GM12878 (cell line): ENCODE results near the gene ASB7. TPM values are rescaled to one million over a fixed set of nuclear protein-coding genes. Genes with fewer than 3 reads are reported as not detected.

ENCODE experiments used
- ATAC-seq: fragments of 200-7000 bp; cut with Tn5 transposase; 3 replicates; pipeline ENCODE4 v1.9.1; 2020; ENCODE audit warnings: mild to moderate bottlenecking, moderate library complexity
- BruUV-seq: library from RNA; stranded (reverse); fragments of 400-500 nt; replicated peaks from 2 replicates; lab custom pipeline; 2021; lab: Mats Ljungman, UMichigan
- CTCF ChIA-PET: fragments of 300-600 bp; sonication (Branson Sonifier 250); formaldehyde crosslinking; extraction: SDS; loops from one replicate; lab custom pipeline; 2021; ENCODE audit warnings: inconsistent platforms; lab: Yijun Ruan, JAX
- POLR2A ChIA-PET: fragments of 350-600 bp; formaldehyde crosslinking; extraction: SDS; loops from one replicate; lab custom pipeline; 2021; ENCODE audit warnings: inconsistent platforms; lab: Charles Lee
- RAD21 ChIA-PET: fragments of 300-600 bp; sonication (Branson Sonifier 250); formaldehyde crosslinking; loops from one replicate; lab custom pipeline; 2023; ENCODE audit warnings: antibody characterized with exemption; ENCODE audit not compliant: unreplicated experiment; lab: Charles Lee
- SMC1A ChIA-PET: fragments of 300-600 bp; sonication (Branson Sonifier 250); formaldehyde crosslinking; loops from one replicate; lab custom pipeline; 2023; ENCODE audit not compliant: unreplicated experiment, uncharacterized antibody; lab: Charles Lee
- DNase-seq: peaks from one replicate; pipeline ENCODE4 v3.0.0-alpha.2; 2011; ENCODE audit warnings: low read depth, low spot score
- FAIRE-seq: peaks from 3 replicates; lab custom pipeline; 2011; peaks lifted over from hg19 to GRCh38; lab: Jason Lieb, UNC
- H2AFZ ChIP-seq: 2 replicates; pipeline ENCODE4 v1.6.0; 2011; ENCODE audit warnings: low read depth, low read length, control low read depth; ENCODE audit not compliant: control insufficient read depth
- H3K27ac ChIP-seq: 2 replicates; pipeline ENCODE4 v1.5.1; 2011; ENCODE audit warnings: control low read depth; ENCODE audit not compliant: control insufficient read depth, insufficient read depth
- H3K27me3 ChIP-seq, 2 experiments: replicated peaks in 1 of 2; 2 replicates each; pipeline versions ENCODE4 v1.6.0 to v1.6.1; 2011; ENCODE audit warnings: low read length in 1 of 2; ENCODE audit not compliant: control insufficient read depth in 2 of 2, insufficient read depth in 2 of 2
- H3K36me3 ChIP-seq, 2 experiments: 2 replicates each; pipeline ENCODE4 v1.5.1; 2011; ENCODE audit warnings: low read length in 1 of 2; ENCODE audit not compliant: control insufficient read depth in 2 of 2, insufficient read depth in 2 of 2
- H3K4me1 ChIP-seq: 2 replicates; pipeline ENCODE4 v1.6.1; 2011; ENCODE audit warnings: mild to moderate bottlenecking, low read length, moderate library complexity, mixed read lengths; ENCODE audit not compliant: control insufficient read depth, insufficient read depth
- H3K4me2 ChIP-seq: 2 replicates; pipeline ENCODE4 v1.6.0; 2011; ENCODE audit warnings: control low read depth; ENCODE audit not compliant: control insufficient read depth, insufficient read depth
- H3K4me3 ChIP-seq: fragments of 200-600 bp; sonication (generic); 2 replicates; pipeline ENCODE4 v1.5.1; 2016
- H3K79me2 ChIP-seq: 2 replicates; pipeline ENCODE4 v1.6.0; 2011; ENCODE audit warnings: low read length; ENCODE audit not compliant: control insufficient read depth, insufficient read depth
- H3K9ac ChIP-seq: 2 replicates; pipeline ENCODE4 v1.8.0; 2011; ENCODE audit warnings: low read length, control low read depth, mixed read lengths; ENCODE audit not compliant: control insufficient read depth, insufficient read depth
- H3K9me3 ChIP-seq: replicated peaks from 3 replicates; pipeline ENCODE4 v1.5.1; 2011; ENCODE audit warnings: mild to moderate bottlenecking, low read length; ENCODE audit not compliant: control insufficient read depth, insufficient read depth
- H4K20me1 ChIP-seq: 2 replicates; pipeline ENCODE4 v1.6.0; 2011; ENCODE audit not compliant: control insufficient read depth, insufficient read depth
- BMI1 ChIP-seq: fragments of 450-650 bp; IDR thresholded peaks from 2 replicates; pipeline ENCODE4 v1.6.1; 2016; ENCODE audit warnings: mild to moderate bottlenecking, moderate library complexity, borderline replicate concordance
- CHD1 ChIP-seq: IDR thresholded peaks from 2 replicates; pipeline ENCODE4 v1.6.1; 2012; ENCODE audit warnings: low read depth, low read length, improper control_type of control experiment
- DPF2 ChIP-seq: fragments of 450-650 bp; IDR thresholded peaks from 2 replicates; pipeline ENCODE4 v1.6.1; 2017; ENCODE audit warnings: mild to moderate bottlenecking
- EED ChIP-seq: sonication (generic); IDR thresholded peaks from 2 replicates; pipeline ENCODE4 v1.6.1; 2016; ENCODE audit warnings: antibody characterized with exemption, low read depth
- ETV6 ChIP-seq, 2 experiments: fragments of 450-650 bp in 1 of 2; IDR thresholded peaks in 1 of 2; conservative IDR thresholded peaks in 1 of 2; 2 replicates each; pipeline ENCODE4 v1.6.1; 2014; ENCODE audit warnings: antibody characterized with exemption in 1 of 2, borderline replicate concordance in 1 of 2, low read depth in 1 of 2, mild to moderate bottlenecking in 1 of 2, moderate library complexity in 1 of 2
- FOXK2 ChIP-seq: fragments of 450-650 bp; IDR thresholded peaks from 2 replicates; pipeline ENCODE4 v1.6.1; 2017; ENCODE audit warnings: mild to moderate bottlenecking, moderate library complexity
- IKZF1 ChIP-seq: fragments of 450-650 bp; conservative IDR thresholded peaks from 2 replicates; pipeline ENCODE4 v1.6.1; 2017; ENCODE audit warnings: antibody characterized with exemption, mild to moderate bottlenecking
- IRF3 ChIP-seq: fragments of 450-650 bp; IDR thresholded peaks from 2 replicates; pipeline ENCODE4 v1.6.1; 2014; ENCODE audit warnings: mild to moderate bottlenecking
- LARP7 ChIP-seq: fragments of 450-650 bp; IDR thresholded peaks from 2 replicates; pipeline ENCODE4 v1.6.1; 2017; ENCODE audit warnings: mild to moderate bottlenecking
- PBX3 ChIP-seq: IDR thresholded peaks from 2 replicates; pipeline ENCODE4 v1.6.1; 2011; ENCODE audit warnings: mild to moderate bottlenecking, low read depth, low read length, moderate library complexity; ENCODE audit not compliant: insufficient replicate concordance
- RAD51 ChIP-seq: fragments of 450-650 bp; IDR thresholded peaks from 2 replicates; pipeline ENCODE4 v1.6.1; 2016; ENCODE audit warnings: moderate library complexity, mild to moderate bottlenecking, inconsistent platforms
- RUNX3 ChIP-seq: IDR thresholded peaks from 2 replicates; pipeline ENCODE4 v1.6.1; 2012; ENCODE audit warnings: low read length, inconsistent platforms
- ZBTB40 ChIP-seq: fragments of 450-650 bp; IDR thresholded peaks from 2 replicates; pipeline ENCODE4 v1.6.1; 2016; ENCODE audit warnings: mild to moderate bottlenecking, moderate library complexity, borderline replicate concordance
- ZNF687 ChIP-seq: fragments of 450-650 bp; IDR thresholded peaks from 2 replicates; pipeline ENCODE4 v1.6.1; 2017; ENCODE audit warnings: mild to moderate bottlenecking, moderate library complexity
- WGBS: methylation state at CpG from one replicate; pipeline ENCODE4 v1.1.6; 2016; ENCODE audit warnings: low lambda C conversion rate; ENCODE audit not compliant: insufficient replicate concordance, insufficient coverage; ENCODE audit errors: missing lambda C conversion rate; 5-methylcytosine and 5-hydroxymethylcytosine counted together
- in situ Hi-C: fragments of 300-500 bp; cut with MboI; formaldehyde crosslinking; loops from 9 replicates; pipeline ENCODE4 v1.14.3; 2018; ENCODE audit warnings: mixed read lengths
- intact Hi-C: fragments of 100-400 bp; cut with micrococcal nuclease; formaldehyde crosslinking; loops from one replicate; pipeline ENCODE4 v1.14.2; 2022; ENCODE audit not compliant: unreplicated experiment
- polyA plus RNA-seq, 11 experiments: library from polyadenylated mRNA; depleted of rRNA in 4 of 11; unstranded in 6 of 11; stranded (reverse) in 5 of 11; fragments of >200 nt; fragmentation: Nextera tagmentation in 4 of 11; fragmentation: Illumina TruSeq in 1 of 11; extraction: Ambion mirVana in 4 of 11; extraction: Trizol in 1 of 11; gene quantifications; 1 replicate in 1 of 11; 2 replicates in 10 of 11; pipeline versions ENCODE4 v1.2.1 to v1.2.3, GENCODE V29; 2011 to 2016; ENCODE audit warnings: inconsistent platforms in 2 of 11, missing spikeins in 2 of 11, low read depth in 1 of 11
- total RNA-seq, 4 experiments: library from RNA; depleted of rRNA in 3 of 4; stranded (reverse); fragments of >200 nt in 3 of 4; fragmentation: Illumina TruSeq in 1 of 4; extraction: Trizol in 1 of 4; gene quantifications; 2 replicates each; pipeline versions ENCODE4 v1.2.1 to v1.2.3, GENCODE V29; 2013 to 2021

The ASB7 gene
- total and polyA plus RNA-seq, 10 of the 15 experiments (the other 5 are each of a cell fraction or from before 2014, with no cell fraction given) = 2.7 to 13.9 (median 8.6) TPM

GRCh38 chr15:100592898-100593297 is 9.5 kb upstream of the ASB7 start:
- ChIA-PET RAD21 (no interaction called here), POLR2A (no interaction called here), CTCF (interaction anchor here (0.9 to 1.3 kb wide), 3 partner anchors 9 to 20 kb away, joined by 3 to 4 read pairs (median 3); partner anchors contain the start of gene LINS1), SMC1A (no interaction called here)
- Histone ChIP-seq H3K27ac (no peak overlapping the region), H3K79me2 (peaks cover 39% of the 10 kb centered on the region), H3K9me3 (peaks cover 11% of the 10 kb centered on the region), H3K36me3 (peaks cover 0 to 2% of the 10 kb centered on the region in 2 experiments; a peak in 1 of 4 replicates), H4K20me1 (no peaks in the 10 kb centered on the region), H3K9ac (no peak overlapping the region), H3K4me2 (no peak overlapping the region), H3K27me3 (no peaks in the 10 kb centered on the region), H2AFZ (no peak overlapping the region), H3K4me1 (peaks cover 17% of the 10 kb centered on the region), H3K4me3 (no peak overlapping the region)
- no TSS peak for BruUV-seq
- no peak for DNase-seq
- no peak for FAIRE-seq
- intact Hi-C loops = no loop called here
- in situ Hi-C loops = loop anchor here (10.0 kb wide), 1 partner anchor 658 kb away; no protein-coding TSS in a partner anchor
- ATAC-seq = no peak
- 91% methylated on average over 3 of the region's 3 CpGs for WGBS
- no peak for TF ChIP-seq RAD51
- no peak for TF ChIP-seq IKZF1
- TF ChIP-seq ZNF687 = no peak
- no peak for TF ChIP-seq LARP7
- TF ChIP-seq FOXK2 = no peak
- TF ChIP-seq ETV6 (conservative IDR thresholded peaks at IDR 0.05 in 1 of 2, IDR thresholded peaks at IDR 0.05 in 1 of 2; ENCODE audit: borderline replicate concordance in 1 of 2, low read depth in 1 of 2) = no peak
- TF ChIP-seq CHD1 = no peak
- no peak for TF ChIP-seq IRF3
- no peak for TF ChIP-seq RUNX3
- no peak for TF ChIP-seq DPF2
- no peak for TF ChIP-seq ZBTB40
- TF ChIP-seq BMI1 = no peak
- TF ChIP-seq EED = no peak
- no peak for TF ChIP-seq PBX3
